Erythroblast (primary cell): Measurements from ENCODE around the gene PRKAR2B.

ENCODE experiments used
- GATA1 ChIP-seq: IDR thresholded peaks from 2 replicates; pipeline ENCODE4 v1.6.1; 2011; ENCODE audit warnings: low read depth, mild to moderate bottlenecking, control low read depth, low read length, moderate library complexity
- POLR2A ChIP-seq: IDR thresholded peaks from 2 replicates; pipeline ENCODE4 v1.6.1; 2011; ENCODE audit warnings: mild to moderate bottlenecking, low read length

DNA sequence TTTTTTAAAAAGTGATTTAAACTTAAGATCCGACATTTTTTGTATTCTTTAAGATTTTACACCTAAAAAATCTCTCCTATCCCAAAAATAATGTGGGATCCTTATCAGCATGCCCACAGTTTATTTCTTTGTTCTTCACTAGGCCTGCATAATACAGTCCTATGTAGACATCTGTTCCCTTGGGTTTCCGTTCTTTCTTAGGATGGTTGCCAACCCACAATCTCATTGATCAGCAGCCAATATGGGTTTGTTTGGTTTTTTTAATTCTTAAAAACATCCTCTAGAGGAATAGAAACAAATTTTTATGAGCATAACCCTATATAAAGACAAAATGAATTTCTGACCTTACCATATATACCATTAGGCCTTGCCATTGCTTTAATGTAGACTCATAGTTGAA is 115.9 kb downstream of the PRKAR2B start:
- TF ChIP-seq POLR2A (no peak), GATA1 (no peak)
